ENCODE data around the gene RASSF3.

- no peak for TF ChIP-seq GATA2 (IDR thresholded peaks at IDR 0.05; ENCODE audit: low read depth, low read length)
- no peak for TF ChIP-seq GATA3 (IDR thresholded peaks at IDR 0.05; ENCODE audit: low read depth, low read length)
Measured at GRCh38 chr12:64706857-64707256, 96.6 kb downstream of the RASSF3 start.

Data from SH-SY5Y (cell line).